HepG2 (cell line): ENCODE data around the gene SP6. TPM values are rescaled to one million over a fixed set of nuclear protein-coding genes. Genes with fewer than 3 reads are reported as not detected.

Source experiments
- ATF5 ChIP-seq: sonication (generic); formaldehyde crosslinking; IDR thresholded peaks from 2 replicates; pipeline ENCODE4 v1.4.0; 2020; ENCODE audit warnings: mild to moderate bottlenecking, low read depth, missing genetic modification reagents
- CCAR2 ChIP-seq: fragments of 200-400 bp; formaldehyde crosslinking; optimal IDR thresholded peaks from 2 replicates; pipeline ENCODE3; 2018; ENCODE audit warnings: low read depth, mild to moderate bottlenecking, low read length, moderate library complexity
- E2F1 ChIP-seq: sonication (generic); formaldehyde crosslinking; IDR thresholded peaks from 2 replicates; pipeline ENCODE4 v1.5.0; 2020; ENCODE audit warnings: missing genetic modification reagents
- FOXP1 ChIP-seq, 2 experiments: fragments of 450-650 bp in 1 of 2; IDR thresholded peaks; 2 replicates each; pipeline ENCODE4 v1.6.1; 2017 to 2018; ENCODE audit warnings: antibody characterized with exemption in 1 of 2
- HMG20B ChIP-seq: conservative IDR thresholded peaks from 2 replicates; pipeline ENCODE4 v1.6.1; 2016; ENCODE audit warnings: missing genetic modification reagents, missing compliant biosample characterization
- HNRNPUL1 ChIP-seq: fragments of 200-400 bp; formaldehyde crosslinking; IDR thresholded peaks from 2 replicates; pipeline ENCODE4 v1.6.1; 2017; ENCODE audit warnings: low read depth, mild to moderate bottlenecking, low read length, moderate library complexity
- HOXA9 ChIP-seq: sonication (generic); formaldehyde crosslinking; IDR thresholded peaks from 2 replicates; pipeline ENCODE4 v1.8.1; 2022; ENCODE audit warnings: missing genetic modification reagents, mild to moderate bottlenecking, moderate library complexity, borderline replicate concordance
- KDM1A ChIP-seq: IDR thresholded peaks from 2 replicates; pipeline ENCODE4 v1.6.1; 2016; ENCODE audit warnings: missing compliant biosample characterization
- MXD1 ChIP-seq: sonication (generic); formaldehyde crosslinking; IDR thresholded peaks from 2 replicates; pipeline ENCODE4 v1.4.0; 2020; ENCODE audit warnings: mild to moderate bottlenecking, missing genetic modification reagents
- NFIB ChIP-seq: sonication (generic); formaldehyde crosslinking; IDR thresholded peaks from 2 replicates; pipeline ENCODE4 v1.9.0; 2021; ENCODE audit warnings: missing genetic modification reagents, mild to moderate bottlenecking, borderline replicate concordance
- PRDM15 ChIP-seq: sonication (generic); formaldehyde crosslinking; IDR thresholded peaks from 2 replicates; pipeline ENCODE4 v1.4.0; 2020; ENCODE audit warnings: missing genetic modification reagents
- RARA ChIP-seq: IDR thresholded peaks from 2 replicates; pipeline ENCODE4 v1.6.1; 2016; ENCODE audit warnings: missing genetic modification reagents, missing compliant biosample characterization
- SMC3 ChIP-seq: IDR thresholded peaks from 2 replicates; pipeline ENCODE4 v1.6.1; 2011; ENCODE audit warnings: low read length, improper control_type of control experiment
- SUZ12 ChIP-seq: fragments of 150-350 bp; IDR thresholded peaks from 2 replicates; pipeline ENCODE4 v1.6.1; 2014; ENCODE audit warnings: low read depth, low read length
- TFAP4 ChIP-seq: sonication (generic); IDR thresholded peaks from 2 replicates; pipeline ENCODE4 v1.6.1; 2016; ENCODE audit warnings: low read depth, borderline replicate concordance
- ZBTB3 ChIP-seq: sonication (generic); formaldehyde crosslinking; IDR thresholded peaks from 2 replicates; pipeline ENCODE4 v1.4.0; 2020; ENCODE audit warnings: low read depth, mild to moderate bottlenecking, moderate library complexity, missing genetic modification reagents, borderline replicate concordance
- ZNF230 ChIP-seq: sonication (generic); formaldehyde crosslinking; IDR thresholded peaks from 2 replicates; pipeline ENCODE4 v1.4.0; 2020; ENCODE audit warnings: mild to moderate bottlenecking, missing genetic modification reagents
- ZNF543 ChIP-seq: sonication (generic); formaldehyde crosslinking; IDR thresholded peaks from 2 replicates; pipeline ENCODE4 v1.4.0; 2020; ENCODE audit warnings: mild to moderate bottlenecking, missing genetic modification reagents
- ZNF607 ChIP-seq: sonication (generic); formaldehyde crosslinking; IDR thresholded peaks from 2 replicates; pipeline ENCODE4 v1.5.1; 2020; ENCODE audit warnings: missing genetic modification reagents, mild to moderate bottlenecking, borderline replicate concordance
- ZNF639 ChIP-seq: conservative IDR thresholded peaks from 2 replicates; pipeline ENCODE4 v1.6.1; 2018; ENCODE audit warnings: missing genetic modification reagents
- ZNF83 ChIP-seq: sonication (generic); formaldehyde crosslinking; IDR thresholded peaks from 2 replicates; pipeline ENCODE4 v1.4.0; 2020; ENCODE audit warnings: missing genetic modification reagents, mild to moderate bottlenecking, borderline replicate concordance
- polyA plus RNA-seq, 8 experiments: library from polyadenylated mRNA; depleted of rRNA in 3 of 8; stranded (reverse) in 7 of 8; unstranded in 1 of 8; fragments of >200 nt; fragmentation: Illumina TruSeq in 4 of 8; extraction: Trizol in 4 of 8; gene quantifications; 2 replicates each; pipeline versions ENCODE4 v1.2.1 to v1.2.3, GENCODE V29; 2011 to 2016; ENCODE audit warnings: low read depth in 4 of 8, missing spikeins in 1 of 8, mixed read lengths in 1 of 8; ENCODE audit not compliant: insufficient read depth in 1 of 8
- total RNA-seq, 5 experiments: library from RNA; depleted of rRNA; stranded (reverse); fragments of >200 nt; fragmentation: Illumina TruSeq; extraction: Trizol; gene quantifications; 2 replicates each; pipeline ENCODE4 v1.2.3, GENCODE V29; 2016; ENCODE audit warnings: low read depth in 1 of 5

SP6 gene
- total and polyA plus RNA-seq, 2 of the 13 experiments (the other 11 are each of a cell fraction or from before 2014, with no cell fraction given), result 0.07 TPM

- TF ChIP-seq ZBTB3 (CRISPR knock-in tag) (no peak), HNRNPUL1 (no peak), ZNF543 (CRISPR knock-in tag) (peak; percentile 70; the same call in 1 of the 2 replicates), ATF5 (no peak), RARA (peak; percentile 54; the same call in 1 of the 2 replicates), CCAR2 (no peak), MXD1 (CRISPR knock-in tag) (peak; percentile 80), ZNF230 (peak; percentile 93; the same call in 1 of the 2 replicates), E2F1 (CRISPR knock-in tag) (peak; percentile 54; the same call in 1 of the 2 replicates), SMC3 (peak; percentile 72; the same call in 1 of the 2 replicates), PRDM15 (CRISPR knock-in tag) (peak; percentile 84), FOXP1 (IDR thresholded peaks at IDR 0.05) (no peak), FOXP1 (CRISPR knock-in tag; IDR thresholded peaks at IDR 0.05) (no peak), ZNF639 (CRISPR knock-in tag) (no peak; the same call in 1 of the 2 replicates), HOXA9 (CRISPR knock-in tag) (0 out of 2 replicates have a peak, but pooled peaks have one; percentile 66), NFIB (CRISPR knock-in tag) (no peak), SUZ12 (no peak), ZNF607 (CRISPR knock-in tag) (peak; percentile 67; the same call in 1 of the 2 replicates), TFAP4 (peak; percentile 75; the same call in 1 of the 2 replicates), HMG20B (CRISPR knock-in tag) (no peak), ZNF83 (peak; percentile 57; the same call in 1 of the 2 replicates), KDM1A (CRISPR knock-in tag) (0 out of 2 replicates have a peak, but pooled peaks have one; percentile 19)
Measured at GRCh38 chr17:47840742-47841487, 10.0 kb downstream of the SP6 start, which contains the start of gene SCRN2 (continued).
